ENCODE results near the gene ABLIM2.

- TF ChIP-seq CTCF (IDR thresholded peaks at IDR 0.05; ENCODE audit: insufficient read depth, low read length) (no peak), REST (IDR thresholded peaks at IDR 0.05; ENCODE audit: insufficient replicate concordance, low read depth) (no peak), SPI1 (IDR thresholded peaks at IDR 0.05; ENCODE audit: borderline replicate concordance, low read depth) (no peak), GABPA (IDR thresholded peaks at IDR 0.05; ENCODE audit: low read depth) (no peak), POLR2AphosphoS5 (IDR thresholded peaks at IDR 0.05; ENCODE audit: low read depth) (no peak)
Measured at GRCh38 chr4:8053688-8054449, 104.7 kb downstream of the ABLIM2 start.
